Central memory CD8-positive, alpha-beta T cell (primary cell): Measurements from ENCODE around the gene BTF3.

Source experiments
- ATAC-seq: fragments of 150-1000 bp; cut with Tn5 transposase; replicated peaks from 2 replicates; pipeline ENCODE4 v1.10.0; 2022; ENCODE audit warnings: mild to moderate bottlenecking, moderate FRiP score, moderate number of reproducible peaks; ENCODE audit not compliant: poor library complexity, severe bottlenecking; ENCODE audit errors: extremely low read depth
- DNase-seq, 2 donors: peaks; one replicate each; pipeline ENCODE4 v3.0.0; 2021; ENCODE audit warnings: low spot score in 2 of 2
- H3K27ac Mint-ChIP-seq: one replicate; pipeline ENCODE4 v1.8.0; 2022; ENCODE audit warnings: low read depth, mild to moderate bottlenecking, moderate library complexity, mixed read lengths
- H3K27me3 Mint-ChIP-seq: one replicate; pipeline ENCODE4 v1.8.0; 2022; ENCODE audit warnings: mixed read lengths
- H3K36me3 Mint-ChIP-seq: one replicate; pipeline ENCODE4 v1.8.0; 2022; ENCODE audit warnings: mild to moderate bottlenecking, moderate library complexity, mixed read lengths; ENCODE audit not compliant: insufficient read depth
- H3K4me1 Mint-ChIP-seq: one replicate; pipeline ENCODE4 v1.8.0; 2022; ENCODE audit warnings: mixed read lengths
- H3K4me3 Mint-ChIP-seq: one replicate; pipeline ENCODE4 v1.8.0; 2022; ENCODE audit warnings: mild to moderate bottlenecking, moderate library complexity, mixed read lengths
- H3K9me3 Mint-ChIP-seq: one replicate; pipeline ENCODE4 v1.8.0; 2022; ENCODE audit warnings: mixed read lengths

BTF3 gene

GRCh38 chr5:73513996-73514395 lies 15.8 kb downstream of the BTF3 start:
- Mint-ChIP-seq H3K4me1 (no peaks in the 10 kb centered on the region), H3K36me3 (no peaks in the 10 kb centered on the region), H3K9me3 (no peaks in the 10 kb centered on the region), H3K27me3 (no peaks in the 10 kb centered on the region), H3K27ac (no peak overlapping the region), H3K4me3 (no peak overlapping the region)
- DNase-seq (no peak), ATAC-seq (no peak)

- Mint-ChIP-seq H3K9me3 (no peaks in the 10 kb centered on the region), H3K4me3 (no peak overlapping the region), H3K36me3 (no peaks in the 10 kb centered on the region), H3K27ac (no peak overlapping the region), H3K4me1 (peaks cover 4% of the 10 kb centered on the region), H3K27me3 (no peaks in the 10 kb centered on the region)
- no peak for DNase-seq
- ATAC-seq: no peak
Observed at GRCh38 chr5:73514418-73514817, 16.2 kb downstream of the BTF3 start.

- no peak overlapping the region for H3K27ac Mint-ChIP-seq
- no peak overlapping the region for H3K4me3 Mint-ChIP-seq
- H3K27me3 Mint-ChIP-seq: no peaks in the 10 kb centered on the region
- no peaks in the 10 kb centered on the region for H3K36me3 Mint-ChIP-seq
- ATAC-seq (no peak), DNase-seq (no peak)
- peaks cover 9% of the 10 kb centered on the region for H3K4me1 Mint-ChIP-seq
- H3K9me3 Mint-ChIP-seq: no peaks in the 10 kb centered on the region
Observed at GRCh38 chr5:73515232-73515631, 17.0 kb downstream of the BTF3 start.

GRCh38 chr5:73519531-73520283 lies 21.5 kb downstream of the BTF3 start:
- DNase-seq (peak; percentile 44 to 65), ATAC-seq (peak; percentile 96)
- peaks cover 9% of the 10 kb centered on the region for H3K4me1 Mint-ChIP-seq
- H3K36me3 Mint-ChIP-seq: no peaks in the 10 kb centered on the region
- no peaks in the 10 kb centered on the region for H3K9me3 Mint-ChIP-seq
- H3K27ac Mint-ChIP-seq: no peak overlapping the region
- H3K4me3 Mint-ChIP-seq: peak overlapping the region; percentile 34
- H3K27me3 Mint-ChIP-seq: no peaks in the 10 kb centered on the region

GRCh38 chr5:73522989-73523388 lies 24.7 kb downstream of the BTF3 start:
- Mint-ChIP-seq H3K9me3 (no peaks in the 10 kb centered on the region), H3K27me3 (no peaks in the 10 kb centered on the region), H3K27ac (no peak overlapping the region), H3K36me3 (no peaks in the 10 kb centered on the region), H3K4me3 (no peak overlapping the region), H3K4me1 (peaks cover 9% of the 10 kb centered on the region)
- ATAC-seq (no peak), DNase-seq (no peak)

- Mint-ChIP-seq H3K36me3 (no peaks in the 10 kb centered on the region), H3K9me3 (no peaks in the 10 kb centered on the region), H3K27ac (no peak overlapping the region), H3K27me3 (no peaks in the 10 kb centered on the region), H3K4me1 (peaks cover 9% of the 10 kb centered on the region), H3K4me3 (no peak overlapping the region)
- no peak for ATAC-seq
- no peak for DNase-seq
Observed at GRCh38 chr5:73523861-73524260, 25.6 kb downstream of the BTF3 start.

- no peaks in the 10 kb centered on the region for H3K27me3 Mint-ChIP-seq
- H3K36me3 Mint-ChIP-seq: no peaks in the 10 kb centered on the region
- H3K4me3 Mint-ChIP-seq: no peak overlapping the region
- DNase-seq (no peak), ATAC-seq (no peak)
- no peaks in the 10 kb centered on the region for H3K4me1 Mint-ChIP-seq
- H3K9me3 Mint-ChIP-seq: no peaks in the 10 kb centered on the region
- no peak overlapping the region for H3K27ac Mint-ChIP-seq
Observed at GRCh38 chr5:73525606-73526203, 27.5 kb downstream of the BTF3 start.

- no peaks in the 10 kb centered on the region for H3K9me3 Mint-ChIP-seq
- peaks cover 21% of the 10 kb centered on the region for H3K27me3 Mint-ChIP-seq
- no peak overlapping the region for H3K27ac Mint-ChIP-seq
- H3K4me1 Mint-ChIP-seq: no peaks in the 10 kb centered on the region
- no peak for ATAC-seq
- H3K36me3 Mint-ChIP-seq: no peaks in the 10 kb centered on the region
- no peak overlapping the region for H3K4me3 Mint-ChIP-seq
- no peak for DNase-seq
Observed at GRCh38 chr5:73528248-73528647, 30.0 kb downstream of the BTF3 start.

- no peaks in the 10 kb centered on the region for H3K4me1 Mint-ChIP-seq
- H3K27ac Mint-ChIP-seq: no peak overlapping the region
- no peaks in the 10 kb centered on the region for H3K36me3 Mint-ChIP-seq
- ATAC-seq (no peak), DNase-seq (no peak)
- no peak overlapping the region for H3K4me3 Mint-ChIP-seq
- no peaks in the 10 kb centered on the region for H3K9me3 Mint-ChIP-seq
- H3K27me3 Mint-ChIP-seq: peaks cover 26% of the 10 kb centered on the region
Observed at GRCh38 chr5:73529081-73529480, 30.8 kb downstream of the BTF3 start.

- Mint-ChIP-seq H3K36me3 (peaks cover 2% of the 10 kb centered on the region), H3K27ac (no peak overlapping the region), H3K27me3 (peaks cover 43% of the 10 kb centered on the region), H3K4me3 (no peak overlapping the region), H3K9me3 (no peaks in the 10 kb centered on the region), H3K4me1 (no peaks in the 10 kb centered on the region)
- ATAC-seq: no peak
- no peak for DNase-seq
Observed at GRCh38 chr5:73531356-73531755, 33.1 kb downstream of the BTF3 start.

- H3K27ac Mint-ChIP-seq: no peak overlapping the region
- no peak for DNase-seq
- no peaks in the 10 kb centered on the region for H3K9me3 Mint-ChIP-seq
- peaks cover 43% of the 10 kb centered on the region for H3K27me3 Mint-ChIP-seq
- no peak overlapping the region for H3K4me3 Mint-ChIP-seq
- ATAC-seq: no peak
- H3K4me1 Mint-ChIP-seq: no peaks in the 10 kb centered on the region
- H3K36me3 Mint-ChIP-seq: peaks cover 3% of the 10 kb centered on the region
Observed at GRCh38 chr5:73532195-73532594, 34.0 kb downstream of the BTF3 start.

GRCh38 chr5:73534011-73534644 lies 35.9 kb downstream of the BTF3 start:
- no peaks in the 10 kb centered on the region for H3K4me1 Mint-ChIP-seq
- peaks cover 3% of the 10 kb centered on the region for H3K36me3 Mint-ChIP-seq

GRCh38 chr5:73534971-73535370 lies 36.7 kb downstream of the BTF3 start:
- Mint-ChIP-seq H3K36me3 (peaks cover 3% of the 10 kb centered on the region), H3K4me3 (no peak overlapping the region), H3K4me1 (no peaks in the 10 kb centered on the region), H3K27ac (no peak overlapping the region), H3K27me3 (peaks cover 47% of the 10 kb centered on the region), H3K9me3 (no peaks in the 10 kb centered on the region)
- no peak for ATAC-seq
- DNase-seq: no peak

More at GRCh38 chr5:73534011-73534644, 35.9 kb downstream of the BTF3 start:
- no peak for DNase-seq
- Mint-ChIP-seq H3K27ac (no peak overlapping the region), H3K27me3 (peaks cover 43% of the 10 kb centered on the region), H3K9me3 (no peaks in the 10 kb centered on the region), H3K4me3 (no peak overlapping the region)
- no peak for ATAC-seq
